Right renal pelvis (tissue), 4 donors: Measurements from ENCODE around the gene B4GALT4. TPM values are rescaled to one million over a fixed set of nuclear protein-coding genes. Genes with fewer than 3 reads are reported as not detected.

ENCODE experiments used
- polyA plus RNA-seq, 4 donors: library from polyadenylated mRNA; unstranded; fragments of 120-200 nt; gene quantifications; one replicate each; pipeline ENCODE4 v1.2.1, GENCODE V29; 2013; ENCODE audit not compliant: insufficient read length in 4 of 4

Gene B4GALT4
- polyA plus RNA-seq, 4 donors: 32.6 to 34.8 (median 34.0) TPM

Other genes starting within 250 kb of the B4GALT4 start
- gene IGSF11, start 206.0 kb downstream of the B4GALT4 start, polyA plus RNA-seq: 1 to 10 TPM; 4.1 to 6.7 (median 4.4) TPM
- gene TEX55, start 94.7 kb downstream of the B4GALT4 start, polyA plus RNA-seq: not detected
- 10 to 100 TPM in 2 of 4 donors, 1 to 10 TPM in 2; 7.3 to 16.1 (median 10.5) TPM for gene UPK1B, start 67.3 kb downstream of the B4GALT4 start, polyA plus RNA-seq
- 10 to 100 TPM; 12.3 to 14.8 (median 14.0) TPM for gene ARHGAP31, start 53.5 kb upstream of the B4GALT4 start, polyA plus RNA-seq
- 10 to 100 TPM; 49.1 to 54.6 (median 52.0) TPM for gene TMEM39A, start 222.7 kb upstream of the B4GALT4 start, polyA plus RNA-seq
- gene POGLUT1, start 228.1 kb upstream of the B4GALT4 start, polyA plus RNA-seq: 10 to 100 TPM; 21.5 to 27.4 (median 25.7) TPM